Measurements from ENCODE around the gene GTF2A2. TPM values are rescaled to one million over a fixed set of nuclear protein-coding genes. Genes with fewer than 3 reads are reported as not detected.

The GTF2A2 gene
- total RNA-seq, 1 experiment from 2014 or later = 230 TPM

DNA sequence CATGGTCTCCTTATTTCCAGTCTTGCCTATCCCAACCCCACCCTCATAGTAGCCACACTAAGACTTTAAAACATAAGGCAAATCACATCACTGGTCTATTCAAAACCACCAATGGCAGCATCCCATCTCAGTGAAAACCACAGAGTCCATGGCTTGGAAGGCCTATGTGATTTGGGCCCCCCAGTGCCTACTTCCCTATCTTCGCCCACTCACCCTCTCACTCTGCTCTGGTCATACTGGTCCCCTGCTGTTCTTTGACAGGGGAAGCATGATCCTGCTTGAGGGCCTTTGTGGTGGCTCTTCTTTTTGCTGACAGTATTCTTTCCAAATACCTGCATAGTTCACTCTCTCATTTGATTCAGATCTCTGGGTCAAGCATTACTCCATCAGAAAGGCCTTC lies 3.3 kb downstream of the GTF2A2 start:
- TF ChIP-seq, protein P1, sequence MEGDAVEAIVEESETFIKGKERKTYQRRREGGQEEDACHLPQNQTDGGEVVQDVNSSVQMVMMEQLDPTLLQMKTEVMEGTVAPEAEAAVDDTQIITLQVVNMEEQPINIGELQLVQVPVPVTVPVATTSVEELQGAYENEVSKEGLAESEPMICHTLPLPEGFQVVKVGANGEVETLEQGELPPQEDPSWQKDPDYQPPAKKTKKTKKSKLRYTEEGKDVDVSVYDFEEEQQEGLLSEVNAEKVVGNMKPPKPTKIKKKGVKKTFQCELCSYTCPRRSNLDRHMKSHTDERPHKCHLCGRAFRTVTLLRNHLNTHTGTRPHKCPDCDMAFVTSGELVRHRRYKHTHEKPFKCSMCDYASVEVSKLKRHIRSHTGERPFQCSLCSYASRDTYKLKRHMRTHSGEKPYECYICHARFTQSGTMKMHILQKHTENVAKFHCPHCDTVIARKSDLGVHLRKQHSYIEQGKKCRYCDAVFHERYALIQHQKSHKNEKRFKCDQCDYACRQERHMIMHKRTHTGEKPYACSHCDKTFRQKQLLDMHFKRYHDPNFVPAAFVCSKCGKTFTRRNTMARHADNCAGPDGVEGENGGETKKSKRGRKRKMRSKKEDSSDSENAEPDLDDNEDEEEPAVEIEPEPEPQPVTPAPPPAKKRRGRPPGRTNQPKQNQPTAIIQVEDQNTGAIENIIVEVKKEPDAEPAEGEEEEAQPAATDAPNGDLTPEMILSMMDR (conservative IDR thresholded peaks at IDR 0.05; ENCODE audit: low read depth, low read length) = no peak
- no peak for TF ChIP-seq EZH2 (IDR thresholded peaks at IDR 0.05; ENCODE audit: borderline replicate concordance, low read depth, low read length, poor library complexity, severe bottlenecking)
- H3K27ac ChIP-seq (ENCODE audit: low read depth, low read length, poor library complexity, severe bottlenecking) = no peak overlapping the region
- H3K36me3 ChIP-seq (ENCODE audit: insufficient read depth, low read length, poor library complexity, severe bottlenecking) = peaks cover 43% of the 10 kb centered on the region
- no peak overlapping the region for H3K4me3 ChIP-seq (ENCODE audit: low read depth, low read length, poor library complexity, severe bottlenecking)
- ChIA-PET POLR2A (ENCODE audit: low non-redundant PET) (no interaction called here), CTCF (no interaction called here)
- DNase-seq (ENCODE audit: low spot score) = no peak
- no TSS peak for BruUV-seq (replicated peaks)
- intact Hi-C loops (cut with micrococcal nuclease; ENCODE audit: unreplicated experiment) = no loop called here
- H3K4me1 ChIP-seq (ENCODE audit: insufficient read depth, low read length, poor library complexity, severe bottlenecking) = no peaks in the 10 kb centered on the region
- no peaks in the 10 kb centered on the region for H3K27me3 ChIP-seq (replicated peaks; ENCODE audit: insufficient read depth, low read depth, low read length, poor library complexity)
- H3K9me3 ChIP-seq (ENCODE audit: low read depth, low read length, poor library complexity, severe bottlenecking) = no peaks in the 10 kb centered on the region

DNA sequence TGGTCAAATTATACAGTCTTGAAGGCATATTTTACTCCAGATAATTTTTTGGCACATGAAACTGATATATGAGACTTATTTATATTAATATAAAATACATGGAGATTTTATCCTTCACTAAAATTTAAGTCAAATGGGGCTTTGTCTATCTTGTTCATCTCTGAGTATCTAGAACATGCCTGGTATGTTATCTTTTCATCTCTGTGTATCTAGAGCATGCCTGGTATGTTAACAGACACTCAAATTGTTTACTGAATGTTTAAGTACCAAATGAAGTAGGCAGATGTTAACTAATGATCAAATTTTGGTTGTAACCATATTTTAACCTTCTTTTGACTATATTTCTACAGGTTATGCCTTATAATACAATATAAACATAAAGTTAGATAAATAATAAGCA lies 7.7 kb downstream of the GTF2A2 start:
- DNase-seq (ENCODE audit: low spot score) = no peak
- ChIA-PET POLR2A (ENCODE audit: low non-redundant PET) (no interaction called here), CTCF (no interaction called here)
- TF ChIP-seq, protein P1 (conservative IDR thresholded peaks at IDR 0.05; ENCODE audit: low read depth, low read length) = no peak
- TF ChIP-seq EZH2 (IDR thresholded peaks at IDR 0.05; ENCODE audit: borderline replicate concordance, low read depth, low read length, poor library complexity, severe bottlenecking) = no peak
- Histone ChIP-seq H3K9me3 (ENCODE audit: low read depth, low read length, poor library complexity, severe bottlenecking) (no peaks in the 10 kb centered on the region), H3K27ac (ENCODE audit: low read depth, low read length, poor library complexity, severe bottlenecking) (no peak overlapping the region), H3K36me3 (ENCODE audit: insufficient read depth, low read length, poor library complexity, severe bottlenecking) (peaks cover 48% of the 10 kb centered on the region), H3K4me1 (ENCODE audit: insufficient read depth, low read length, poor library complexity, severe bottlenecking) (no peaks in the 10 kb centered on the region), H3K4me3 (ENCODE audit: low read depth, low read length, poor library complexity, severe bottlenecking) (no peak overlapping the region), H3K27me3 (replicated peaks; ENCODE audit: insufficient read depth, low read depth, low read length, poor library complexity) (no peaks in the 10 kb centered on the region)
- no TSS peak for BruUV-seq (replicated peaks)
- intact Hi-C loops (cut with micrococcal nuclease; ENCODE audit: unreplicated experiment) = no loop called here

DNA sequence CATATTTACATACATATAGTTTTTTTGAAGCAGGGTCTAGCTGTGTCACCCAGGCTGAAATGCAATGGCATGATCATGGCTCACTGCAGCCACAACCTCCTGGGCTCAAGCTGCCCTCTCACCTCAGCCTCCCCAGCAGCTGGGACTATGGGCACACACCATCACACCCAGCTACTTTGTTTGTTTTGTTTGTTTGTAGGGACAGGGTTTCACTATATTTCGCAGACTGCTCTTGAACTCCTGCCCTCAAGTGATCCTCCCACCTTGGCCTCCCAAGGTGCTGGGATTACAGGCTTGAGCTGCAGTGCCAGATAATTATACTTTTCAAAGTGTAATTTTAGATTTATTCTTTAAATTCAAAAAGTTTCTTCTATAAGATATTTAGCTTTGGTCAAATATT lies 10.2 kb downstream of the GTF2A2 start:
- TF ChIP-seq, protein P1 (conservative IDR thresholded peaks at IDR 0.05; ENCODE audit: low read depth, low read length) = no peak
- TF ChIP-seq EZH2 (IDR thresholded peaks at IDR 0.05; ENCODE audit: borderline replicate concordance, low read depth, low read length, poor library complexity, severe bottlenecking) = no peak
- Histone ChIP-seq H3K27ac (ENCODE audit: low read depth, low read length, poor library complexity, severe bottlenecking) (no peak overlapping the region), H3K4me3 (ENCODE audit: low read depth, low read length, poor library complexity, severe bottlenecking) (no peak overlapping the region), H3K4me1 (ENCODE audit: insufficient read depth, low read length, poor library complexity, severe bottlenecking) (no peaks in the 10 kb centered on the region), H3K27me3 (replicated peaks; ENCODE audit: insufficient read depth, low read depth, low read length, poor library complexity) (no peaks in the 10 kb centered on the region), H3K36me3 (ENCODE audit: insufficient read depth, low read length, poor library complexity, severe bottlenecking) (peaks cover 34% of the 10 kb centered on the region), H3K9me3 (ENCODE audit: low read depth, low read length, poor library complexity, severe bottlenecking) (no peaks in the 10 kb centered on the region)
- BruUV-seq (replicated peaks) = no TSS peak
- DNase-seq (ENCODE audit: low spot score) = no peak
- intact Hi-C loops (cut with micrococcal nuclease; ENCODE audit: unreplicated experiment) = no loop called here
- ChIA-PET CTCF (no interaction called here), POLR2A (ENCODE audit: low non-redundant PET) (no interaction called here)
